GM12865 (cell line): Measurements from ENCODE around the gene TMEM217.

Experiments
- DNase-seq: peaks from one replicate; pipeline ENCODE4 v3.0.0; 2010; ENCODE audit warnings: low read depth
- H3K4me3 ChIP-seq: 2 replicates; pipeline ENCODE4 v1.5.1; 2011; ENCODE audit warnings: mild to moderate bottlenecking, low read depth, low read length, control low read depth
- TF ChIP-seq, protein P1 (sequence below): IDR thresholded peaks from 2 replicates; pipeline ENCODE4 v1.5.1; 2011; ENCODE audit warnings: low read length, control low read depth, low read depth, inconsistent platforms; ENCODE audit not compliant: insufficient read depth; ENCODE audit errors: missing control alignments

TMEM217 gene

DNA sequence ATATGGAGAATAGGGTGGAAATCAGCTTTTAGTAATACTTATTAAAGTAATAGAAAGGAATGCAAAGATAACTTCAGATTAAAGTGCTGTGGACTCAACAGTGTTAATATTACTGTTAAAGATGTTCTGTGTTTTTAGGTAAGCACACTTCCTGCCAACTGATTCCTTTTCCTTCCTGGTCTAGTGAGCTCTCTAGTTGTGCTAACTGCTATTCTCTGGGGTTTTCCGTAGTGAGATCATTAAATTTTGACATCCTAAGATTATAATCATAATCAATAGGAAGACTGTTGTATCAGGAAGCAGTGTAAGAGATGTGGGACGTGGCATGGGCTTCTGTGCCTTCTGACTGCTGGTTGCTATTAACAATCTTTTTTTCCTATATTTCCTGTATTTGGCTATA is 1.2 kb upstream of the TMEM217 start:
- TF ChIP-seq, protein P1, sequence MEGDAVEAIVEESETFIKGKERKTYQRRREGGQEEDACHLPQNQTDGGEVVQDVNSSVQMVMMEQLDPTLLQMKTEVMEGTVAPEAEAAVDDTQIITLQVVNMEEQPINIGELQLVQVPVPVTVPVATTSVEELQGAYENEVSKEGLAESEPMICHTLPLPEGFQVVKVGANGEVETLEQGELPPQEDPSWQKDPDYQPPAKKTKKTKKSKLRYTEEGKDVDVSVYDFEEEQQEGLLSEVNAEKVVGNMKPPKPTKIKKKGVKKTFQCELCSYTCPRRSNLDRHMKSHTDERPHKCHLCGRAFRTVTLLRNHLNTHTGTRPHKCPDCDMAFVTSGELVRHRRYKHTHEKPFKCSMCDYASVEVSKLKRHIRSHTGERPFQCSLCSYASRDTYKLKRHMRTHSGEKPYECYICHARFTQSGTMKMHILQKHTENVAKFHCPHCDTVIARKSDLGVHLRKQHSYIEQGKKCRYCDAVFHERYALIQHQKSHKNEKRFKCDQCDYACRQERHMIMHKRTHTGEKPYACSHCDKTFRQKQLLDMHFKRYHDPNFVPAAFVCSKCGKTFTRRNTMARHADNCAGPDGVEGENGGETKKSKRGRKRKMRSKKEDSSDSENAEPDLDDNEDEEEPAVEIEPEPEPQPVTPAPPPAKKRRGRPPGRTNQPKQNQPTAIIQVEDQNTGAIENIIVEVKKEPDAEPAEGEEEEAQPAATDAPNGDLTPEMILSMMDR: no peak
- peak overlapping the region; percentile 85 for H3K4me3 ChIP-seq
- DNase-seq: peak; percentile 45

DNA sequence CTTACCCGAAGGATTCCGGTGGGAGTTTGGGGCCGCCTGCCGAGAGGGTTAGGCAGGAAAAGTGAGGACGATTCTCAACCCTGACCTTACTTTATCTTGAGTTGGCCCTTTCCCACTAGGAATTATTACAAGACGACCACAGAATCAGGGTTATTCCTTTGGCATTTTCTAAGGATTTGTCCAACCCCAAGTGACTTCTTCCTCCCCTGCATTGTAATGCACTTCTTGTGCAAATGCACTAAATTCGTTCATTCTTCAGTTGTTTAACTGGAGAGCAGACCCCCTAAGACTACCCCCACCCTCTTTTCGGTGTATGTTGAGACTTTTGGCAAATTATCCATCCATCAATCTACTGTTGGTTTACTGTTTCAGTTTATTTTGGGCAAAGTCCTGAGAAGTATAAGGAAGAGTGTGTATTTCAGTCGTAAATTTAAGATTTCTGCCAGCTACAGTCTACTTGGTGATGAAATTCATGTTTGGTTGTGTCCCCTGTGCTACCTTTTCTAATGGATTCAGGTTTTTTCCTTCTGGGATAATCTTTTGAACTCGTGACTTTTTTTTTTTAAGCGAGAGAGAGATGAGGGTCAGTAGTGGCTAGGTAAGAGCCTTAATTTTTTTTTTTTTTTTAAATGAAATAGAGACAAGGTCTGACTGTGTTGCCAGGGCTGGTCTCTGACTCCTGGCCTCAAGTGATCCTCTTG is 611 bp upstream of the TMEM217 start:
- peak overlapping the region; percentile 85 for H3K4me3 ChIP-seq
- TF ChIP-seq, protein P1: no peak
- DNase-seq: no peak

DNA sequence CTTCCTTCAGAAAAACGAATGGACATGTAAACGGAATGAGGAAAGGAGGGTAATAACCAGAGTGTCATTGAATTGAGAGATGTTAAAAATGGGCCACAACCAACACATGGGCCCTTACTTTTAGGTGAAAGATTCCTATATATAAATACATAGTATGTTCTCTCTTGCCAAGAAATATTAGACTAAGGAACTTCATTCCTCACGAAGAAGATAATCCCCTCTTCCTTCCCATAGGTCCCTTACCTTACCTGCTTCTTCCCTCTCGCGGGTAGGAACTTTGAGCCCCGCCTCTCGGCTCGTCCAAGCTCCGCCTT is 667 bp downstream of the TMEM217 start:
- DNase-seq: no peak
- TF ChIP-seq, protein P1: no peak
- peak overlapping the region; percentile 85 for H3K4me3 ChIP-seq

DNA sequence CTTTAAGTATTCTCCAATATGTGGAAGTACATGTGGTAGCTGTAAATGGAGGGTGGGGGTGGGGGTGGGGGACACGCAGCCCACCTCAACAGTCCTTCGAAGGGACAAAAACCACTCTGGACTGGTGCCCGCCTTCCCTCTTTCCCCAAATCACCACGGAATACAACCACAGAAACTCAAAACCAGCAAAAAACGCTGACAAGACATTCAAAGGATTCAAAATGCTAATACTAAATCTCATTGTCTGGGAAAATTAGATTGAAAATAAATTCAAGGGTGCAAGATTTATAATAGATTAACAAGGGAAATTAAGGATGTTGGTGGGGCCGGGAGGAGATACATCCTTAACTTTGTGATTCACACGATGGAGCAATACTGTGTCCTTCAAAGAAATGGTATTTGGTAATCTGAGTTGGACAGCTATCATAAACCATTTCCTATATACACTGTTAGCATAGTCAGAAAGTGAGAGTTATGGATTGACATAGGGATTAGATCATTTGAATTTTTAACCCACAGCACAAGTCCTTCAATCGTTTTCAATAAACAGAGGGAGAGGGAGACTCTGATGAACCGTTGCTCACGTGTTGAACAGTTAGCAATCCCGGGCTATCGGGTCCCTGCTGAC is 1.1 kb downstream of the TMEM217 start:
- no peak for DNase-seq
- TF ChIP-seq, protein P1: no peak
- peak overlapping the region; percentile 85; the same call in 1 of the 2 replicates for H3K4me3 ChIP-seq

DNA sequence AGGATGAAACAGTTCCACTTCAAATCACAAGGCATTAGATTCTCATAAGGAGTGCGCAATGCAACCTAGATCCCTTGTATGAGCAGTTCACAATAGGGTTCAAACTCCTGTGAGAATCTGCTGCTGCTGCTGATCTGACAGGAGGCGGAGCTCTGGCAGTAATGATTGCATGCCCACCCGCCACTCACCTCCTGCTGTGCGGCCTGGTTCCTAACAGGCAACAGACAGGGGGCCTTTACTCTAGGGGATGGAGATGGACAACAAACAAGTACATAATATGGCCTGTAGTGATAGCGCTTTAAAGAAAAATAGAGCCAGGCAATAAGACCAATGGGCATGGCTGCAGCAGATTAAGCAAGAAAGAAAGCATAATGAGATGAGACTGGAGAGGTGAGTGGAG is 3.1 kb downstream of the TMEM217 start:
- no peak overlapping the region for H3K4me3 ChIP-seq
- no peak for DNase-seq
- TF ChIP-seq, protein P1: no peak

DNA sequence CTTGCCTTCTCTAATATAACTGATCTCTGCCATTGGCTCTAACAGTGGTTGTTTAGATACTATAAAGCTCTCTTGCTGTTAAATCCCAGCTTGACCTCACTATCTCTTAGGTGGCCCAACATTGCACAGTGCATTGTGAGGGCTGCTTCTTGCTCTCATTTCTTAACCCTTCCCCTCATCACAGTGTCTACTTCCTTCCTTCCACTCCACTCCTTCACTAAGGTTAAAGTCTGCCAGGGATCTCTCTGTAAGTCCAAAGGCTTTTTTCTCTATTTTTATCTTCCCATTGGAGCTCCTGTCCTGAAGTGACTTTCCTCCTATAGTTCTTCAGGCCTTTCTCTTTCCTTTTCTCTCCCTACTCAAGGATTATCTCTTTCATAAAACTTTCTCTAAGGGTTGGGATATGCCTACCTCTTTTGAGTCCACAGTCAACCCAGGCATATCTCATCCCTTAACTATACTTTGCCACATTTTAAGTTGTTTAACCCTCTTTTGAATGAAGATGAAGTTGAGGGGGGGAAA is 4.4 kb downstream of the TMEM217 start:
- DNase-seq: no peak
- TF ChIP-seq, protein P1: no peak
- H3K4me3 ChIP-seq: no peak overlapping the region

DNA sequence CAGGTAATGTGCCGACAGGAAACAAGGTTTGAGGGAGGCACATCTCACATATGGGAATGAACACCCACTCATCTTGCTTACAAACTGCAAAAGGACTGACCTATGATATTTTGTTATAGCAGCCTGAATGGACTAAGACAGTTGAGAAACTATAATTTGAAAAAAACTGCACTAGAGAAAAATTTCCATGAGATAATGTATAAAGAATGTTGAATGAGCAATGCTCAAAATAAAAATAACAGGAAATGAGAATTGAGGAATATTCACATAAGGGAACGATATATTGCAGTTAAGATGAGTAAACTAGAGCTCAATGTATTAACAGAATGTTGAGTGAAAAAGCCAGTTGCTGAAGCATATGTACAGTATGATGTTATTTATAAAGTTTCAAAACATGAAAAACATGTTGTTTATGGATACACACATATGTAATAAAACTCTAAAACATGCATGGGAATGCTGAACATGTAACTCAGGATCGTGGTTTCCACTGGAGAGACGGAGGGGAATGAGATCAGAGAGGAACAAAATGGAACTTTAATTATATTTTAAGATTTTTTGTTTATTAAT is 6.6 kb downstream of the TMEM217 start:
- DNase-seq: no peak
- no peak overlapping the region for H3K4me3 ChIP-seq
- TF ChIP-seq, protein P1: no peak
